ENCODE results near the gene IL6ST.
"Not testable (repeated sequence)": the region's sequence is repeated elsewhere in the genome, so short reads cannot be mapped to it uniquely, and the experiment has no call there.

Gene IL6ST

GRCh38 chr5:55994495-55994997 lies at the start of gene IL6ST:
Gene IL6ST, minus strand, starts transcription at chr5:55994963. Its CDS starts 18,685 bp downstream, at chr5:55976278.
- H3K4me3 ChIP-seq (ENCODE audit: low read depth, low read length), result peak within 1 kb of the TSS; percentile 93
- no peaks in the 10 kb centered on the region for H3K9me3 ChIP-seq (ENCODE audit: severe bottlenecking)
- no peak for DNase-seq
- H3K27ac ChIP-seq, result peak within 1 kb of the TSS; percentile 91
- H3K27me3 ChIP-seq (ENCODE audit: insufficient read depth, low read depth, severe bottlenecking), result no peaks in the 10 kb centered on the region
- TF ChIP-seq, protein P1, sequence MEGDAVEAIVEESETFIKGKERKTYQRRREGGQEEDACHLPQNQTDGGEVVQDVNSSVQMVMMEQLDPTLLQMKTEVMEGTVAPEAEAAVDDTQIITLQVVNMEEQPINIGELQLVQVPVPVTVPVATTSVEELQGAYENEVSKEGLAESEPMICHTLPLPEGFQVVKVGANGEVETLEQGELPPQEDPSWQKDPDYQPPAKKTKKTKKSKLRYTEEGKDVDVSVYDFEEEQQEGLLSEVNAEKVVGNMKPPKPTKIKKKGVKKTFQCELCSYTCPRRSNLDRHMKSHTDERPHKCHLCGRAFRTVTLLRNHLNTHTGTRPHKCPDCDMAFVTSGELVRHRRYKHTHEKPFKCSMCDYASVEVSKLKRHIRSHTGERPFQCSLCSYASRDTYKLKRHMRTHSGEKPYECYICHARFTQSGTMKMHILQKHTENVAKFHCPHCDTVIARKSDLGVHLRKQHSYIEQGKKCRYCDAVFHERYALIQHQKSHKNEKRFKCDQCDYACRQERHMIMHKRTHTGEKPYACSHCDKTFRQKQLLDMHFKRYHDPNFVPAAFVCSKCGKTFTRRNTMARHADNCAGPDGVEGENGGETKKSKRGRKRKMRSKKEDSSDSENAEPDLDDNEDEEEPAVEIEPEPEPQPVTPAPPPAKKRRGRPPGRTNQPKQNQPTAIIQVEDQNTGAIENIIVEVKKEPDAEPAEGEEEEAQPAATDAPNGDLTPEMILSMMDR (IDR thresholded peaks at IDR 0.05; ENCODE audit: low read depth, low read length), result 0 out of 2 replicates have a peak, but pooled peaks have one; percentile 8
- peaks cover 6% of the 10 kb centered on the region; the same call in 1 of the 2 replicates for H3K36me3 ChIP-seq

GRCh38 chr5:56039985-56040384 lies 45.2 kb upstream of the IL6ST start:
- Histone ChIP-seq H3K9me3 (ENCODE audit: severe bottlenecking) (no peaks in the 10 kb centered on the region), H3K27ac (no peak overlapping the region), H3K36me3 (no peaks in the 10 kb centered on the region), H3K4me3 (ENCODE audit: low read depth, low read length) (no peak overlapping the region), H3K27me3 (ENCODE audit: insufficient read depth, low read depth, severe bottlenecking) (no peaks in the 10 kb centered on the region)
- DNase-seq, result no peak
- TF ChIP-seq, protein P1 (IDR thresholded peaks at IDR 0.05; ENCODE audit: low read depth, low read length), result no peak

DNA sequence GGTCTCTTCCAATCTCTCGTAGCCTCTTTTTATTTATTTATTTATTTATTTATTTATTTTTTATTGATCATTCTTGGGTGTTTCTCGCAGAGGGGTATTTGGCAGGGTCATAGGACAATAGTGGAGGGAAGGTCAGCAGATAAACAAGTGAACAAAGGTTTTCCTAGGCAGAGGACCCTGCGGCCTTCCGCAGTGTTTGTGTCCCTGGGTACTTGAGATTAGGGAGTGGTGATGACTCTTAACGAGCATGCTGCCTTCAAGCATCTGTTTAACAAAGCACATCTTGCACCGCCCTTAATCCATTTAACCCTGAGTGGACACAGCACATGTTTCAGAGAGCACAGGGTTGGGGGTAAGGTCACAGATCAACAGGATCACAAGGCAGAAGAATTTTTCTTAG lies 43.4 kb upstream of the IL6ST start:
- H3K27me3 ChIP-seq (ENCODE audit: insufficient read depth, low read depth, severe bottlenecking); H3K36me3 ChIP-seq; H3K9me3 ChIP-seq (ENCODE audit: severe bottlenecking); DNase-seq; H3K4me3 ChIP-seq (ENCODE audit: low read depth, low read length); H3K27ac ChIP-seq: not testable (repeated sequence)

GRCh38 chr5:56037531-56038010 lies 42.8 kb upstream of the IL6ST start:
- TF ChIP-seq, protein P1 (IDR thresholded peaks at IDR 0.05; ENCODE audit: low read depth, low read length), result no peak
- no peaks in the 10 kb centered on the region for H3K9me3 ChIP-seq (ENCODE audit: severe bottlenecking)
- no peak overlapping the region for H3K4me3 ChIP-seq (ENCODE audit: low read depth, low read length)
- no peaks in the 10 kb centered on the region for H3K36me3 ChIP-seq
- no peaks in the 10 kb centered on the region for H3K27me3 ChIP-seq (ENCODE audit: insufficient read depth, low read depth, severe bottlenecking)
- no peak overlapping the region for H3K27ac ChIP-seq
- no peak for DNase-seq

DNA sequence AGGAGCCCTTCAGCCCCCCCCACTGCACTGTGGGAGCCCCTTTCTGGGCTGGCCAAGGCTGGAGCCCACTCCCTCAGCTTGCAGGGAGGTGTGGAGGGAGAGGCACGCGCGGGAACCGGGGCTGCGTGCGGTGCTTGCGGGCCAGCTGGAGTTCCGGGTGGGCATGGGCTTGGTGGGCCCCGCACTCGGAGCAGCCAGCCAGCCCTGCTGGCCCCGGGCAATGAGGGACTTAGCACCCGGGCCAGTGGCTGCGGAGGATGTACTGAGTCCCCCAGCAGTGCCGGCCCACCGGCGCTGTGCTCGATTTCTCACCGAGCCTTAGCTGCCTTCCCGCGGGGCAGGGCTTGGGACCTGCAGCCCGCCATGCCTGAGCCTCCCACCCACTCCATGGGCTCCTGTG lies 40.6 kb upstream of the IL6ST start:
- DNase-seq; H3K27me3 ChIP-seq (ENCODE audit: insufficient read depth, low read depth, severe bottlenecking); H3K36me3 ChIP-seq; H3K27ac ChIP-seq; H3K4me3 ChIP-seq (ENCODE audit: low read depth, low read length); H3K9me3 ChIP-seq (ENCODE audit: severe bottlenecking): not testable (repeated sequence)

GRCh38 chr5:56029871-56030630 lies 35.3 kb upstream of the IL6ST start:
- H3K27ac ChIP-seq; DNase-seq; H3K4me3 ChIP-seq (ENCODE audit: low read depth, low read length); H3K9me3 ChIP-seq (ENCODE audit: severe bottlenecking); H3K36me3 ChIP-seq; H3K27me3 ChIP-seq (ENCODE audit: insufficient read depth, low read depth, severe bottlenecking): not testable (repeated sequence)

GRCh38 chr5:56029457-56029856 lies 34.7 kb upstream of the IL6ST start:
- no peaks in the 10 kb centered on the region for H3K36me3 ChIP-seq
- H3K27ac ChIP-seq, result no peak overlapping the region
- H3K27me3 ChIP-seq (ENCODE audit: insufficient read depth, low read depth, severe bottlenecking), result no peaks in the 10 kb centered on the region
- H3K4me3 ChIP-seq (ENCODE audit: low read depth, low read length), result no peak overlapping the region
- no peak for DNase-seq
- TF ChIP-seq, protein P1 (IDR thresholded peaks at IDR 0.05; ENCODE audit: low read depth, low read length), result no peak
- H3K9me3 ChIP-seq (ENCODE audit: severe bottlenecking), result no peaks in the 10 kb centered on the region

Data from WERI-Rb-1 (cell line).